HG02943 (cell line): ENCODE measurements around the gene TMEM209.
"Not testable (repeated sequence)": the region's sequence is repeated elsewhere in the genome, so short reads cannot be mapped to it uniquely, and the experiment has no call there.

Experiments
- ATAC-seq: cut with Tn5 transposase; IDR thresholded peaks from one replicate; pipeline ENCODE4 v1.9.1; 2021; ENCODE audit warnings: mild to moderate bottlenecking, low read depth, moderate library complexity; ENCODE audit not compliant: unreplicated experiment

The TMEM209 gene

GRCh38 chr7:130218806-130219620 lies 13.8 kb upstream of the TMEM209 start:
- ATAC-seq, result no peak

- no peak for ATAC-seq
Measured at GRCh38 chr7:130216750-130217149, 11.5 kb upstream of the TMEM209 start.

GRCh38 chr7:130216025-130216424 lies 10.8 kb upstream of the TMEM209 start:
- ATAC-seq, result no peak

- no peak for ATAC-seq
Measured at GRCh38 chr7:130213828-130214227, 8.6 kb upstream of the TMEM209 start.

- ATAC-seq, result no peak
Measured at GRCh38 chr7:130210181-130210935, 5.2 kb upstream of the TMEM209 start.

GRCh38 chr7:130208516-130208915 lies 3.3 kb upstream of the TMEM209 start:
- no peak for ATAC-seq

GRCh38 chr7:130207642-130208041 lies 2.4 kb upstream of the TMEM209 start, which contains the start of gene SSMEM1:
Gene SSMEM1, plus strand, starts transcription at chr7:130207860. Its CDS starts 51 bp downstream, at chr7:130207911.
- no peak for ATAC-seq

GRCh38 chr7:130207033-130207432 lies 1.8 kb upstream of the TMEM209 start:
- ATAC-seq, result no peak

GRCh38 chr7:130201796-130202195 lies 3.4 kb downstream of the TMEM209 start:
- no peak for ATAC-seq

GRCh38 chr7:130197094-130197493 lies 8.1 kb downstream of the TMEM209 start:
- ATAC-seq, result no peak

- ATAC-seq, result no peak
Measured at GRCh38 chr7:130196476-130196875, 8.7 kb downstream of the TMEM209 start.

GRCh38 chr7:130195396-130195795 lies 9.8 kb downstream of the TMEM209 start:
- ATAC-seq, result no peak

GRCh38 chr7:130191791-130192190 lies 13.4 kb downstream of the TMEM209 start:
- no peak for ATAC-seq

GRCh38 chr7:130189343-130189742 lies 15.9 kb downstream of the TMEM209 start:
- no peak for ATAC-seq

GRCh38 chr7:130187360-130187759 lies 17.8 kb downstream of the TMEM209 start:
- no peak for ATAC-seq

- not testable (repeated sequence) for ATAC-seq
Measured at GRCh38 chr7:130184349-130184748, 20.9 kb downstream of the TMEM209 start.

GRCh38 chr7:130182990-130183389 lies 22.2 kb downstream of the TMEM209 start:
- ATAC-seq, result no peak

GRCh38 chr7:130181263-130181605 lies 24.0 kb downstream of the TMEM209 start:
- no peak for ATAC-seq

- no peak for ATAC-seq
Measured at GRCh38 chr7:130180571-130181262, 24.5 kb downstream of the TMEM209 start.

GRCh38 chr7:130179631-130180030 lies 25.6 kb downstream of the TMEM209 start:
- ATAC-seq, result no peak

GRCh38 chr7:130178251-130178650 lies 27.0 kb downstream of the TMEM209 start:
- ATAC-seq, result no peak
